Right lobe of liver (tissue), 6 donors: ENCODE data around the gene AIPL1. TPM values are rescaled to one million over a fixed set of nuclear protein-coding genes. Genes with fewer than 3 reads are reported as not detected.

Experiments
- ATAC-seq, 4 donors: fragments of 200-7000 bp; cut with Tn5 transposase; one replicate each; pipeline ENCODE4 v1.9.1; 2020; ENCODE audit warnings: mild to moderate bottlenecking in 4 of 4, moderate library complexity in 4 of 4
- DNase-seq, 3 donors: peaks; one replicate each; pipeline ENCODE4 v3.0.0-alpha.2; 2020
- H3K27ac ChIP-seq, 3 donors: fragments of 200-600 bp; one replicate each; pipeline ENCODE4 v1.8.0; 2022
- H3K27me3 ChIP-seq, 2 donors: fragments of 200-600 bp; one replicate each; pipeline ENCODE4 v1.8.0; 2022
- H3K36me3 ChIP-seq, 4 donors: fragments of 200-600 bp; sonication (generic) in 1 of 4; one replicate each; pipeline versions ENCODE4 v1.5.1 to v1.8.0; 2017 to 2022; ENCODE audit warnings: control low read depth in 1 of 4
- H3K4me1 ChIP-seq, 4 donors: fragments of 200-600 bp; sonication (generic) in 1 of 4; one replicate each; pipeline versions ENCODE4 v1.5.1 to v1.8.0; 2017 to 2022; ENCODE audit warnings: control low read depth in 1 of 4
- H3K4me3 ChIP-seq, 3 donors: fragments of 200-600 bp; one replicate each; pipeline ENCODE4 v1.8.0; 2022
- H3K9me3 ChIP-seq, 4 donors: fragments of 200-600 bp; sonication (generic) in 1 of 4; one replicate each; pipeline versions ENCODE4 v1.5.1 to v1.8.0; 2017 to 2022; ENCODE audit warnings: control low read depth in 1 of 4
- CTCF ChIP-seq, 4 donors: fragments of 200-600 bp in 3 of 4; fragments of 450-650 bp in 1 of 4; IDR thresholded peaks; one replicate each; pipeline versions ENCODE4 v1.5.1 to v1.8.0; 2016 to 2022; ENCODE audit warnings: antibody characterized with exemption in 4 of 4, mild to moderate bottlenecking in 2 of 4
- POLR2A ChIP-seq: fragments of 450-650 bp; IDR thresholded peaks from one replicate; pipeline ENCODE4 v1.6.1; 2017; ENCODE audit warnings: antibody characterized with exemption, mild to moderate bottlenecking
- WGBS: methylation state at CpG from one replicate; pipeline ENCODE4 v1.1.6; 2018; ENCODE audit warnings: low coverage, low lambda C conversion rate; ENCODE audit not compliant: insufficient coverage; ENCODE audit errors: missing lambda C conversion rate; 5-methylcytosine and 5-hydroxymethylcytosine counted together
- intact Hi-C, 2 donors: fragments of 100-400 bp; cut with DNase I; formaldehyde crosslinking; loops; one replicate each; pipeline versions ENCODE4 v1.11.2 to v1.14.1; 2022
- total RNA-seq, 6 experiments: library from RNA; depleted of rRNA in 2 of 6; stranded (reverse); fragments of >200 nt in 2 of 6; fragmentation: NEBNext Ultra II Directional in 3 of 6; extraction: Animal tissue kit (Norgen Biotek cat#: 25700) in 3 of 6; gene quantifications; one replicate each; pipeline versions ENCODE4 v1.1.0 to v1.2.4, GENCODE V29; 2016 to 2023
- donor health status: DM: no; HTN: yes; CAD: no.
- donor health status: DM: no; HTN: no; CAD: no.
- donor health status: DM: no; HTN: no; CAD: no.
- donor health status: DM: no; HTN: yes; CAD: no.
- donor health status: DM: no; HTN: yes; CAD: no.

The AIPL1 gene
- total RNA-seq, 6 experiments from 2014 or later: not detected

DNA sequence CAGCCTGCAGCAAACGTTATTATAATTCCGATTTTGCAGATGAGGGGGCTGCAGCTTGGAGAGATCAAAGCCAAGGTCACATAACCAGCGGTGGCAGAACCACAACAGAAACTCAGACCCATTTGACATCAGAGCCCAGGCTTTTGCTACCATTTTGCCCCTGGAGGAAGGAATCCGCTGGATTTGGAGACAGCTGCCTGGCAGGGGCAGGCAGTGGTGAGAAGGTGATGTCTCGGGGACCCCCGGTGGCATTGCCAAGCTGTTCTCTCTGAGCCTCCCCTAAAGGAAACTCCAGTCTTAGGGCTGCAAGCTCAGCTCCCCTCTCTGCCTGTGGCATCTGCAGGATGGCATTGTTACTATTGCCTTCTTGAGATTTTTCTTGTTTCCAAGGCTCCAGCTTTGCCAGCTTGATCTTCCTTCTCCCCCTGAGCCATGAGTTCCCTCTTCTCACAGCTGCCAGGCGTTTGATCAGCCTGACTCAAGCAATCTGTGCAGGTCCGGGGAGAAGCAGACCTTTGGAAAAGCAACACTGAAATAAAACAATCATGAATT, 40.8 kb downstream of the AIPL1 start:
- no peaks in the 10 kb centered on the region for H3K9me3 ChIP-seq
- ATAC-seq (no peak), DNase-seq (no peak)
- peaks cover 0 to 14% (median 0%) of the 10 kb centered on the region in 4 donors for H3K4me1 ChIP-seq
- no peaks in the 10 kb centered on the region for H3K36me3 ChIP-seq
- TF ChIP-seq CTCF (IDR thresholded peaks at IDR 0.05) (no peak), POLR2A (no peak)
- 45% methylated on average over 8 of the region's 8 CpGs for WGBS
- H3K4me3 ChIP-seq: no peak overlapping the region
- intact Hi-C loops: no loop called here
- H3K27me3 ChIP-seq: peaks cover 0 to 6% of the 10 kb centered on the region in 2 donors
- no peak overlapping the region for H3K27ac ChIP-seq

GRCh38 chr17:6393351-6393952, 41.5 kb downstream of the AIPL1 start:
- Histone ChIP-seq H3K4me1 (peaks cover 0 to 14% (median 0%) of the 10 kb centered on the region in 4 donors), H3K9me3 (no peaks in the 10 kb centered on the region), H3K27me3 (peaks cover 0 to 6% of the 10 kb centered on the region in 2 donors), H3K4me3 (no peak overlapping the region), H3K36me3 (no peaks in the 10 kb centered on the region), H3K27ac (no peak overlapping the region)
- 20% methylated on average over 14 of the region's 15 CpGs for WGBS
- ATAC-seq (peak in 3 of 4 donors; percentile 26 to 55 (median 37)), DNase-seq (no peak)
- TF ChIP-seq POLR2A: no peak
- no peak for TF ChIP-seq CTCF (IDR thresholded peaks at IDR 0.05)
- intact Hi-C loops: no loop called here

GRCh38 chr17:6392609-6393350, 42.1 kb downstream of the AIPL1 start:
- Histone ChIP-seq H3K36me3 (no peaks in the 10 kb centered on the region), H3K27ac (no peak overlapping the region), H3K4me3 (no peak overlapping the region), H3K4me1 (peaks cover 0 to 14% (median 0%) of the 10 kb centered on the region in 4 donors), H3K27me3 (peaks cover 0 to 6% of the 10 kb centered on the region in 2 donors), H3K9me3 (no peaks in the 10 kb centered on the region)
- 34% methylated on average over 12 of the region's 13 CpGs for WGBS
- peak; percentile 35 to 72 (median 53) for ATAC-seq
- TF ChIP-seq POLR2A: no peak
- DNase-seq: no peak
- intact Hi-C loops: no loop called here

DNA sequence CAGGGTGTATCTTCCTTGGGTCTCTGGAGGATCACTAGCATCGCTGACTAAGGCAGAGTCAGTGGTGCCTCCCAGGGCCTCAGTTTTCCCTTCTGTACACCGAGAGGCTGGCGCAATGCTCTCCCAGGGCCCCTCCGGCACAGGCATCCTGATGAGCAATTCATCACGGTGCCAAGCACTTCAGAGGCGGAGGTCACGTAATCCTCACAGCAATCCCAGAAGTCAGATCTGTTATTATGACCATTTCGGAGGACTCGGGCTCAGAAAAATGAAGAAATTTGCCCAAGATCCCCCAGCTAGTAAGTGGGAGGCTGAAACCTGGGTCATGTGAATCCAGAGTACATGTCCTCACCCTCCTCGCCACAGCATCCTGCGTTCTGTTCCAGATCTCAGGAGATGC, 46.5 kb downstream of the AIPL1 start:
- no peaks in the 10 kb centered on the region for H3K27me3 ChIP-seq
- H3K27ac ChIP-seq: no peak overlapping the region
- H3K9me3 ChIP-seq: no peaks in the 10 kb centered on the region
- ATAC-seq (no peak), DNase-seq (no peak)
- intact Hi-C loops: no loop called here
- peaks cover 0 to 12% (median 0%) of the 10 kb centered on the region in 4 donors for H3K4me1 ChIP-seq
- H3K36me3 ChIP-seq: no peaks in the 10 kb centered on the region
- TF ChIP-seq POLR2A: no peak
- TF ChIP-seq CTCF (IDR thresholded peaks at IDR 0.05): no peak
- 63% methylated on average over 2 of the region's 11 CpGs for WGBS
- no peak overlapping the region for H3K4me3 ChIP-seq

DNA sequence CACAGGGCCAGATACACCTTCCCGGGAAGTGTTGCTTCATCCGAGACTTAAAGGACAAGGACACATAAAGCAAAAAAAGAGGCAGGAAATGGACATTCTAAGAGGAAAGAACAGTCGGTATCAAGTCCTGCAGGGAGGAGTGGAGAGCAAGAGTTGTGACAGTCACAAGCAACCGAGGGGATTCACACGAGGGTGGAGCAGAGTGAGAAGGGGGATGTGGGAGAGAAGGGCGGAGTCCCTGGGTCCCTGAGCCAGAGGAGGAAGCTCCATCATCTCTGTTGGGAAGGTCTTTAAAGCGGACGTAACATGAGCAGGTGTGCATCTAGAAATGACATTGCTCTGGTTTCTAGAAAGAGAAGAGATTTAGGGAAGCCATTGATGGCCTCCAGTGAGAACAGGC, 47.1 kb downstream of the AIPL1 start:
- no peak overlapping the region for H3K27ac ChIP-seq
- 42% methylated on average over 8 of the region's 8 CpGs for WGBS
- H3K9me3 ChIP-seq: no peaks in the 10 kb centered on the region
- H3K4me3 ChIP-seq: no peak overlapping the region
- H3K27me3 ChIP-seq: no peaks in the 10 kb centered on the region
- intact Hi-C loops: no loop called here
- TF ChIP-seq POLR2A: no peak
- no peak for TF ChIP-seq CTCF (IDR thresholded peaks at IDR 0.05)
- no peak for ATAC-seq
- DNase-seq: no peak
- peaks cover 0 to 6% (median 0%) of the 10 kb centered on the region in 4 donors for H3K4me1 ChIP-seq
- no peaks in the 10 kb centered on the region for H3K36me3 ChIP-seq
